CD14-positive monocyte (primary cell): ENCODE measurements around the gene OSBPL8. TPM values are rescaled to one million over a fixed set of nuclear protein-coding genes. Genes with fewer than 3 reads are reported as not detected.

Source experiments
- DNase-seq, 3 donors: peaks; one replicate each; pipeline ENCODE4 v3.0.0-alpha.2; 2011 to 2022
- H2AFZ ChIP-seq: 2 replicates; pipeline ENCODE4 v1.6.0; 2012; ENCODE audit warnings: mild to moderate bottlenecking, low read depth, low read length, inconsistent platforms; ENCODE audit not compliant: insufficient read depth, poor library complexity, severe bottlenecking
- H3K27ac ChIP-seq, 2 donors: 1 replicate in 1 of 2; 2 replicates in 1 of 2; pipeline ENCODE4 v1.5.1; 2012 to 2013; ENCODE audit warnings: low read length in 2 of 2, control low read depth in 1 of 2, inconsistent platforms in 1 of 2, low read depth in 1 of 2, mild to moderate bottlenecking in 1 of 2
- H3K27me3 ChIP-seq, 2 donors: one replicate each; pipeline versions ENCODE4 v1.6.0 to v1.6.1; 2011 to 2013; ENCODE audit warnings: low read length in 2 of 2; ENCODE audit not compliant: control insufficient read depth in 2 of 2, insufficient read depth in 2 of 2
- H3K36me3 ChIP-seq, 2 donors: replicated peaks in 1 of 2; 1 replicate in 1 of 2; 2 replicates in 1 of 2; pipeline versions ENCODE4 v1.5.1 to v1.6.1; 2012 to 2013; ENCODE audit warnings: low read length in 2 of 2, control low read depth in 1 of 2, inconsistent platforms in 1 of 2, mild to moderate bottlenecking in 1 of 2; ENCODE audit not compliant: insufficient read depth in 2 of 2, control insufficient read depth in 1 of 2
- H3K4me1 ChIP-seq, 2 donors: 1 replicate in 1 of 2; 2 replicates in 1 of 2; pipeline versions ENCODE4 v1.5.1 to v1.6.1; 2012 to 2013; ENCODE audit warnings: low read length in 2 of 2, control low read depth in 1 of 2, inconsistent platforms in 1 of 2, mild to moderate bottlenecking in 1 of 2, moderate library complexity in 1 of 2; ENCODE audit not compliant: insufficient read depth in 2 of 2, control insufficient read depth in 1 of 2
- H3K4me2 ChIP-seq: replicated peaks from 2 replicates; pipeline ENCODE3; 2012; ENCODE audit warnings: low read length, moderate library complexity, mild to moderate bottlenecking; ENCODE audit not compliant: poor library complexity, severe bottlenecking; ENCODE audit errors: extremely low read depth
- H3K4me3 ChIP-seq, 3 experiments: fragments of 200-600 bp in 1 of 3; sonication (generic) in 1 of 3; replicated peaks in 1 of 3; 1 replicate in 2 of 3; 2 replicates in 1 of 3; pipeline ENCODE4 v1.5.1; 2011 to 2013; ENCODE audit warnings: low read length in 3 of 3, mild to moderate bottlenecking in 3 of 3, control low read depth in 2 of 3, low read depth in 2 of 3, inconsistent platforms in 1 of 3, moderate library complexity in 1 of 3
- H3K79me2 ChIP-seq: 2 replicates; pipeline ENCODE4 v1.6.0; 2012; ENCODE audit warnings: mild to moderate bottlenecking, control low read depth, inconsistent platforms, low read length, moderate library complexity; ENCODE audit not compliant: insufficient read depth
- H3K9ac ChIP-seq: 2 replicates; pipeline ENCODE4 v1.6.0; 2017; ENCODE audit warnings: low read length, mild to moderate bottlenecking; ENCODE audit not compliant: insufficient read depth, poor library complexity, severe bottlenecking
- H3K9me3 ChIP-seq, 2 donors: replicated peaks in 1 of 2; 1 replicate in 1 of 2; 2 replicates in 1 of 2; pipeline versions ENCODE4 v1.5.1 to v1.6.1; 2012 to 2013; ENCODE audit warnings: low read length in 2 of 2, control low read depth in 1 of 2; ENCODE audit not compliant: control insufficient read depth in 1 of 2, insufficient read depth in 1 of 2
- H4K20me1 ChIP-seq: 2 replicates; pipeline ENCODE4 v1.6.0; 2012; ENCODE audit warnings: mild to moderate bottlenecking, low read length, control low read depth, moderate library complexity; ENCODE audit not compliant: insufficient read depth
- H3K27ac Mint-ChIP-seq, 7 donors: one replicate each; pipeline ENCODE4 v1.8.0; 2020; ENCODE audit warnings: mild to moderate bottlenecking in 7 of 7, mixed read lengths in 7 of 7, moderate library complexity in 6 of 7, inconsistent platforms in 2 of 7
- H3K27me3 Mint-ChIP-seq, 3 donors: one replicate each; pipeline ENCODE4 v1.8.0; 2021 to 2022; ENCODE audit warnings: low read depth in 3 of 3, mild to moderate bottlenecking in 3 of 3, mixed read lengths in 3 of 3, moderate library complexity in 3 of 3, inconsistent platforms in 1 of 3
- H3K36me3 Mint-ChIP-seq, 2 donors: one replicate each; pipeline ENCODE4 v1.8.0; 2020; ENCODE audit warnings: mixed read lengths in 2 of 2, inconsistent platforms in 1 of 2, mild to moderate bottlenecking in 1 of 2
- H3K4me1 Mint-ChIP-seq: one replicate; pipeline ENCODE4 v1.8.0; 2020; ENCODE audit warnings: mild to moderate bottlenecking, mixed read lengths
- H3K4me3 Mint-ChIP-seq, 2 donors: one replicate each; pipeline ENCODE4 v1.8.0; 2020; ENCODE audit warnings: mild to moderate bottlenecking in 2 of 2, mixed read lengths in 2 of 2, moderate library complexity in 1 of 2
- H3K9me3 Mint-ChIP-seq, 7 donors: one replicate each; pipeline ENCODE4 v1.8.0; 2020 to 2022; ENCODE audit warnings: mixed read lengths in 7 of 7, mild to moderate bottlenecking in 6 of 7, moderate library complexity in 6 of 7, inconsistent platforms in 2 of 7
- CTCF ChIP-seq: fragments of 200-600 bp; IDR thresholded peaks from one replicate; pipeline ENCODE4 v1.8.0; 2022; ENCODE audit warnings: antibody characterized with exemption, mild to moderate bottlenecking
- WGBS: methylation state at CpG from one replicate; pipeline ENCODE4 v1.1.5; 2013; ENCODE audit warnings: missing lambda C conversion rate; ENCODE audit not compliant: insufficient coverage; 5-methylcytosine and 5-hydroxymethylcytosine counted together
- intact Hi-C, 2 donors: fragments of 100-400 bp; cut with micrococcal nuclease; formaldehyde crosslinking; loops; one replicate each; pipeline versions ENCODE4 v1.15.0 to v1.15.1; 2023
- polyA plus RNA-seq, 3 donors: library from polyadenylated mRNA; depleted of rRNA in 1 of 3; unstranded in 2 of 3; stranded (reverse) in 1 of 3; fragments of 300-500 nt in 2 of 3; fragments of >200 nt in 1 of 3; fragmentation: Illumina TruSeq in 2 of 3; gene quantifications; 1 replicate in 2 of 3; 2 replicates in 1 of 3; pipeline ENCODE4 v1.2.3, GENCODE V29; 2012 to 2021

OSBPL8 gene
- polyA plus RNA-seq, 3 donors = 25.3 to 167 (median 147) TPM

- Mint-ChIP-seq H3K27me3 (no peaks in the 10 kb centered on the region), H3K4me3 (no peak overlapping the region), H3K9me3 (no peaks in the 10 kb centered on the region), H3K4me1 (peaks cover 3% of the 10 kb centered on the region), H3K36me3 (peaks cover 64 to 75% of the 10 kb centered on the region in 2 donors), H3K27ac (no peak overlapping the region)
- H3K36me3 ChIP-seq = peaks cover 69 to 84% of the 10 kb centered on the region in 2 donors
- H3K4me2 ChIP-seq = no peak overlapping the region
- no peaks in the 10 kb centered on the region for H3K4me1 ChIP-seq
- no peak overlapping the region for H3K4me3 ChIP-seq
- intact Hi-C loops = no loop called here
- no peak for DNase-seq
- no peaks in the 10 kb centered on the region for H3K9me3 ChIP-seq
- no peak overlapping the region for H2AFZ ChIP-seq
- H3K27ac ChIP-seq = no peak overlapping the region
- no peak for TF ChIP-seq CTCF
- H3K79me2 ChIP-seq = no peaks in the 10 kb centered on the region
- H3K9ac ChIP-seq = no peak overlapping the region
- H3K27me3 ChIP-seq = no peaks in the 10 kb centered on the region
- H4K20me1 ChIP-seq = no peaks in the 10 kb centered on the region
Measured at GRCh38 chr12:76375939-76376338, 183.6 kb downstream of the OSBPL8 start.

GRCh38 chr12:76375470-76375869 is 184.1 kb downstream of the OSBPL8 start:
- Mint-ChIP-seq H3K36me3 (peaks cover 69 to 78% of the 10 kb centered on the region in 2 donors), H3K4me1 (peaks cover 3% of the 10 kb centered on the region), H3K9me3 (no peaks in the 10 kb centered on the region), H3K27me3 (no peaks in the 10 kb centered on the region), H3K4me3 (no peak overlapping the region), H3K27ac (no peak overlapping the region)
- Histone ChIP-seq H3K4me2 (no peak overlapping the region), H3K4me1 (no peaks in the 10 kb centered on the region), H3K79me2 (no peaks in the 10 kb centered on the region), H3K9me3 (no peaks in the 10 kb centered on the region), H3K4me3 (no peak overlapping the region), H2AFZ (no peak overlapping the region), H3K9ac (no peak overlapping the region), H3K36me3 (peaks cover 74 to 89% of the 10 kb centered on the region in 2 donors), H4K20me1 (no peaks in the 10 kb centered on the region), H3K27ac (no peak overlapping the region), H3K27me3 (no peaks in the 10 kb centered on the region)
- intact Hi-C loops = no loop called here
- WGBS = 100% methylated on average over 1 of the region's 1 CpG
- no peak for TF ChIP-seq CTCF
- DNase-seq = no peak
